OCI-LY3 (cell line): ENCODE data around the gene NUBPL.
"Not testable (repeated sequence)": the region's sequence is repeated elsewhere in the genome, so short reads cannot be mapped to it uniquely, and the experiment has no call there.

Experiments used
- H2AFZ ChIP-seq: fragments of 200-600, 300-600 bp; shearing (Covaris generic); 2 replicates; pipeline ENCODE4 v1.6.0; 2014; ENCODE audit warnings: antibody characterized with exemption, low read depth, low read length
- H3K27ac ChIP-seq: fragments of 200-600, 300-600 bp; sonication (generic); 2 replicates; pipeline ENCODE4 v1.5.1; 2014; ENCODE audit warnings: mild to moderate bottlenecking, low read length, moderate library complexity, mixed read lengths
- H3K27me3 ChIP-seq: fragments of 200-600, 300-600 bp; sonication (generic); 2 replicates; pipeline ENCODE4 v1.6.1; 2014; ENCODE audit warnings: low read depth, low read length, mixed read lengths
- H3K36me3 ChIP-seq: fragments of 200-600, 300-600 bp; sonication (generic); replicated peaks from 2 replicates; pipeline ENCODE3; 2014; ENCODE audit warnings: low read depth, low read length, mixed read lengths
- H3K4me1 ChIP-seq: fragments of 300-600, 200-600 bp; sonication (generic); 2 replicates; pipeline ENCODE4 v1.6.1; 2014; ENCODE audit warnings: low read length, mixed read lengths
- H3K4me2 ChIP-seq: fragments of 200-600, 300-600 bp; sonication (generic); 2 replicates; pipeline ENCODE4 v1.6.1; 2014; ENCODE audit warnings: low read length, mixed read lengths
- H3K4me3 ChIP-seq: fragments of 300-600, 200-600 bp; sonication (generic); 2 replicates; pipeline ENCODE4 v1.5.1; 2014; ENCODE audit warnings: antibody characterized with exemption, mild to moderate bottlenecking, low read length, moderate library complexity
- H3K79me2 ChIP-seq: fragments of 300-600, 200-600 bp; shearing (Covaris generic); 2 replicates; pipeline ENCODE4 v1.6.1; 2014; ENCODE audit warnings: mild to moderate bottlenecking, low read length, mixed read lengths
- H3K9ac ChIP-seq: fragments of 300-600, 200-600 bp; shearing (Covaris generic); 2 replicates; pipeline ENCODE4 v1.6.0; 2014; ENCODE audit warnings: mild to moderate bottlenecking, low read length, moderate library complexity
- H3K9me3 ChIP-seq: fragments of 200-600, 300-600 bp; shearing (Covaris generic); 2 replicates; pipeline ENCODE4 v1.6.1; 2014; ENCODE audit warnings: low read length, mixed read lengths; ENCODE audit not compliant: insufficient read depth
- H4K20me1 ChIP-seq: fragments of 200-600, 300-600 bp; sonication (generic); 2 replicates; pipeline ENCODE4 v1.6.1; 2016; ENCODE audit warnings: low read length, mixed read lengths; ENCODE audit not compliant: insufficient read depth
- CTCF ChIP-seq: fragments of 200-600, 300-600 bp; sonication (generic); IDR thresholded peaks from 2 replicates; pipeline ENCODE4 v1.5.1; 2014; ENCODE audit warnings: antibody characterized with exemption, low read length, low read depth
- EZH2phosphoT487 ChIP-seq: fragments of 200-600 bp; shearing (Covaris generic); IDR thresholded peaks from 2 replicates; pipeline ENCODE4 v1.6.1; 2018; ENCODE audit warnings: antibody characterized with exemption, mixed run types, low read depth

Gene NUBPL

GRCh38 chr14:31611778-31612433 lies 50.7 kb downstream of the NUBPL start:
- Histone ChIP-seq H3K79me2 (no peaks in the 10 kb centered on the region), H4K20me1 (no peaks in the 10 kb centered on the region), H3K4me1 (no peaks in the 10 kb centered on the region), H3K4me3 (no peak overlapping the region), H3K36me3 (peaks cover under 1% of the 10 kb centered on the region), H3K27ac (no peak overlapping the region), H3K9me3 (no peaks in the 10 kb centered on the region), H3K27me3 (no peaks in the 10 kb centered on the region), H3K4me2 (no peak overlapping the region), H3K9ac (no peak overlapping the region), H2AFZ (no peak overlapping the region)
- no peak for TF ChIP-seq CTCF

GRCh38 chr14:31613188-31613587 lies 52.0 kb downstream of the NUBPL start:
- Histone ChIP-seq H3K27me3 (no peaks in the 10 kb centered on the region), H4K20me1 (no peaks in the 10 kb centered on the region), H3K79me2 (no peaks in the 10 kb centered on the region), H3K9me3 (no peaks in the 10 kb centered on the region), H3K27ac (no peak overlapping the region), H3K9ac (no peak overlapping the region), H2AFZ (no peak overlapping the region), H3K4me1 (no peaks in the 10 kb centered on the region), H3K4me3 (no peak overlapping the region), H3K36me3 (no peaks in the 10 kb centered on the region), H3K4me2 (no peak overlapping the region)
- no peak for TF ChIP-seq CTCF
- no peak for TF ChIP-seq EZH2phosphoT487

GRCh38 chr14:31618884-31619283 lies 57.7 kb downstream of the NUBPL start:
- H3K9me3 ChIP-seq, H4K20me1 ChIP-seq, H3K4me3 ChIP-seq, H3K36me3 ChIP-seq, H3K9ac ChIP-seq, H3K27me3 ChIP-seq, H3K4me2 ChIP-seq, H3K4me1 ChIP-seq, H3K79me2 ChIP-seq, H3K27ac ChIP-seq, H2AFZ ChIP-seq: not testable (repeated sequence)

GRCh38 chr14:31619440-31619839 lies 58.2 kb downstream of the NUBPL start:
- Histone ChIP-seq H2AFZ (no peak overlapping the region), H4K20me1 (no peaks in the 10 kb centered on the region), H3K4me1 (no peaks in the 10 kb centered on the region), H3K79me2 (no peaks in the 10 kb centered on the region), H3K27me3 (no peaks in the 10 kb centered on the region), H3K27ac (no peak overlapping the region), H3K4me3 (no peak overlapping the region), H3K36me3 (peaks cover 4% of the 10 kb centered on the region), H3K9ac (no peak overlapping the region), H3K4me2 (no peak overlapping the region), H3K9me3 (0 out of 2 replicates have a peak, but pooled peaks cover 4% of the 10 kb centered on the region)
- TF ChIP-seq EZH2phosphoT487 (no peak), CTCF (no peak)

GRCh38 chr14:31620898-31621297 lies 59.7 kb downstream of the NUBPL start:
- H3K27ac ChIP-seq, H3K4me3 ChIP-seq, H4K20me1 ChIP-seq, H3K4me1 ChIP-seq, H3K9me3 ChIP-seq, H2AFZ ChIP-seq, H3K27me3 ChIP-seq, H3K36me3 ChIP-seq, H3K4me2 ChIP-seq, H3K79me2 ChIP-seq, H3K9ac ChIP-seq: not testable (repeated sequence)
